Ascending aorta (tissue), 2 donors: Measurements from ENCODE around the gene ARSB. TPM values are rescaled to one million over a fixed set of nuclear protein-coding genes. Genes with fewer than 3 reads are reported as not detected.

Source experiments
- DNase-seq, 2 donors: peaks; one replicate each; pipeline ENCODE4 v3.0.0-alpha.2; 2019; ENCODE audit warnings: low spot score in 2 of 2
- H3K27ac ChIP-seq, 2 donors: fragments of 200-600 bp; sonication (generic); one replicate each; pipeline ENCODE4 v1.5.1; 2016 to 2017; ENCODE audit warnings: mild to moderate bottlenecking in 1 of 2
- H3K27me3 ChIP-seq: fragments of 200-600 bp; sonication (generic); one replicate; pipeline ENCODE4 v1.5.1; 2017
- H3K36me3 ChIP-seq, 2 donors: fragments of 200-600 bp; sonication (generic); one replicate each; pipeline ENCODE4 v1.5.1; 2016
- H3K4me1 ChIP-seq, 2 donors: fragments of 200-600 bp; sonication (generic); one replicate each; pipeline ENCODE4 v1.5.1; 2016 to 2017; ENCODE audit warnings: mild to moderate bottlenecking in 1 of 2
- H3K4me3 ChIP-seq, 2 donors: fragments of 200-600 bp; sonication (generic); one replicate each; pipeline ENCODE4 v1.5.1; 2016 to 2017; ENCODE audit warnings: mild to moderate bottlenecking in 1 of 2
- H3K9me3 ChIP-seq, 2 donors: fragments of 200-600 bp; sonication (generic); one replicate each; pipeline ENCODE4 v1.5.1; 2016
- intact Hi-C: fragments of 100-400 bp; cut with DNase I; formaldehyde crosslinking; loops from one replicate; pipeline ENCODE4 v1.15.1; 2023
- total RNA-seq: library from RNA; depleted of rRNA; stranded (reverse); fragments of >200 nt; gene quantifications from one replicate; pipeline ENCODE4 v1.1.0, GENCODE V29; 2016
- TF ChIP-seq, protein P1 (sequence below), 3 experiments: fragments of 200-600 bp in 2 of 3; fragments of 450-650 bp in 1 of 3; sonication (generic) in 2 of 3; IDR thresholded peaks; one replicate each; pipeline ENCODE4 v1.5.1; 2016 to 2019; ENCODE audit warnings: antibody characterized with exemption in 3 of 3, mild to moderate bottlenecking in 1 of 3, moderate library complexity in 1 of 3

The ARSB gene
- total RNA-seq, 1 donor from 2014 or later: 18.6 TPM

DNA sequence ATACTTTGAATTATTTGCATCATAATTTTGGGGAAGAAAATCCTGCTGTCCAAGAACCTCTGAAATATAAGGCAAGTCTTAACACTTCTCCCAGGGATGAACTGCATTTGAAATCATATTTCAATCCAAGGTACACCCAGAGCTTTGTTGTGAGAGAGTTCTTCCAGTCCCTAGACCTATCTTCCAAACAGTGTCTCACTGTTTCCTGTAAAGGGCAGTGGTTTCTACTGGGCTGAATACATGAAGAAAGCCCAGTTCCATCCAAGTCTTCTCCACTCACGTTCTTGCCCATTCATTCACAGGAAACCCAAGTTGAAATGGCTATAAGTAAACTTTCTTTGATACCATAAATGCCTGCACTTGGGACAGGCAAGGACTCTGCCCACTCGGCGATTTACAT is 228.3 kb downstream of the ARSB start:
- intact Hi-C loops: no loop called here
- Histone ChIP-seq H3K27me3 (no peaks in the 10 kb centered on the region), H3K27ac (no peak overlapping the region), H3K4me3 (no peak overlapping the region), H3K4me1 (no peaks in the 10 kb centered on the region), H3K9me3 (no peaks in the 10 kb centered on the region), H3K36me3 (no peaks in the 10 kb centered on the region)
- no peak for DNase-seq
- TF ChIP-seq, protein P1, sequence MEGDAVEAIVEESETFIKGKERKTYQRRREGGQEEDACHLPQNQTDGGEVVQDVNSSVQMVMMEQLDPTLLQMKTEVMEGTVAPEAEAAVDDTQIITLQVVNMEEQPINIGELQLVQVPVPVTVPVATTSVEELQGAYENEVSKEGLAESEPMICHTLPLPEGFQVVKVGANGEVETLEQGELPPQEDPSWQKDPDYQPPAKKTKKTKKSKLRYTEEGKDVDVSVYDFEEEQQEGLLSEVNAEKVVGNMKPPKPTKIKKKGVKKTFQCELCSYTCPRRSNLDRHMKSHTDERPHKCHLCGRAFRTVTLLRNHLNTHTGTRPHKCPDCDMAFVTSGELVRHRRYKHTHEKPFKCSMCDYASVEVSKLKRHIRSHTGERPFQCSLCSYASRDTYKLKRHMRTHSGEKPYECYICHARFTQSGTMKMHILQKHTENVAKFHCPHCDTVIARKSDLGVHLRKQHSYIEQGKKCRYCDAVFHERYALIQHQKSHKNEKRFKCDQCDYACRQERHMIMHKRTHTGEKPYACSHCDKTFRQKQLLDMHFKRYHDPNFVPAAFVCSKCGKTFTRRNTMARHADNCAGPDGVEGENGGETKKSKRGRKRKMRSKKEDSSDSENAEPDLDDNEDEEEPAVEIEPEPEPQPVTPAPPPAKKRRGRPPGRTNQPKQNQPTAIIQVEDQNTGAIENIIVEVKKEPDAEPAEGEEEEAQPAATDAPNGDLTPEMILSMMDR (IDR thresholded peaks at IDR 0.05): no peak

DNA sequence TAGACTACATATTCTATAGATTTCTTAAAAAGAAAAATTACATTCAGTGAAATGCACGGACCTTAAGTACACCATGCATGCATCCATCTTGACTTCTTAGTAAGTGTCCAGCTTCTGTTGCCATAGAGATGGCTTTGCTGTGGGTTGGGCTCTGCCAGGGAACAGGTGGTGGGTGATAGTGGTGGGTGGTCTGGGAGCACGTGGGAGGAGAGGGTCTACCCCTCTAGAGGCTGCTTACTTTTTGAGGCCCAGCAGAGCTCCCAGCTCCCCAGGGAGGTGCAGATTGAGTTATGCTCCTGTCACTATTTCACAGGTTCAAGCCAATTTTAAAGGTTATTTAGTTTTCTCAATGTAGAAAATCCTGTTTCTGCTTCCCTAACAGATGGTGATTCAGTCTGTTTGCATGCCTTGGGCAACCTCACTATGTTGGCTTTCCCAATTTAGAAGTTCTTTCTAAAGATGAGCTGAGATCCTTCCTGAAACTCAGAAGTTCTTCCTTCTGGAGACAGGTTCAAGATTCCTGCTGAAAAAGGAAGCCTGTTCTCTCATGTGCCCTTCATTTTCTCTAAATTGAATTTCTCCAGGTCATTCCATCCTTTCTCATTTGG is 229.2 kb downstream of the ARSB start:
- Histone ChIP-seq H3K27ac (no peak overlapping the region), H3K4me1 (no peaks in the 10 kb centered on the region), H3K36me3 (no peaks in the 10 kb centered on the region), H3K4me3 (no peak overlapping the region), H3K9me3 (no peaks in the 10 kb centered on the region), H3K27me3 (no peaks in the 10 kb centered on the region)
- TF ChIP-seq, protein P1 (IDR thresholded peaks at IDR 0.05): no peak
- intact Hi-C loops: no loop called here
- DNase-seq: no peak

DNA sequence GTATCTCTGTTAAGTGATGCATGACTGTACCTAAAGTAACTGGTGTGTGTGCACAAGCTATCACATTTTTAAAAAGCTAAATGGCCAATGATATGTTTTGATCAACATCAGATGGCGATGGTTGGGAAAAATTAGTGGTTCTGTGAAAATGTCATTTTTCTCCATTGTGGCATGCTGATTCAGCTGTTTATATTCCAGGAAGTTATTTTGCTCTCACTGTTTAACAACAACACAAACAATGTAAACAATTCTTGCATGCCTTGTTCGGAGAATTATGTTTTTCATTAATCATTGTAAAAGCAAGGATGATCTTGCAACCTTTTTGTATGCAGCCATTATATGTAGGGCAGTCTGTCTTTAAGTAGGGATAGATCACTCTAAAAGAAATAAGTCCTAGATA is 230.5 kb downstream of the ARSB start:
- no peaks in the 10 kb centered on the region for H3K36me3 ChIP-seq
- TF ChIP-seq, protein P1 (IDR thresholded peaks at IDR 0.05): no peak
- H3K27me3 ChIP-seq: no peaks in the 10 kb centered on the region
- intact Hi-C loops: no loop called here
- no peak for DNase-seq
- H3K4me1 ChIP-seq: no peaks in the 10 kb centered on the region
- H3K4me3 ChIP-seq: no peak overlapping the region
- H3K27ac ChIP-seq: no peak overlapping the region
- no peaks in the 10 kb centered on the region for H3K9me3 ChIP-seq

DNA sequence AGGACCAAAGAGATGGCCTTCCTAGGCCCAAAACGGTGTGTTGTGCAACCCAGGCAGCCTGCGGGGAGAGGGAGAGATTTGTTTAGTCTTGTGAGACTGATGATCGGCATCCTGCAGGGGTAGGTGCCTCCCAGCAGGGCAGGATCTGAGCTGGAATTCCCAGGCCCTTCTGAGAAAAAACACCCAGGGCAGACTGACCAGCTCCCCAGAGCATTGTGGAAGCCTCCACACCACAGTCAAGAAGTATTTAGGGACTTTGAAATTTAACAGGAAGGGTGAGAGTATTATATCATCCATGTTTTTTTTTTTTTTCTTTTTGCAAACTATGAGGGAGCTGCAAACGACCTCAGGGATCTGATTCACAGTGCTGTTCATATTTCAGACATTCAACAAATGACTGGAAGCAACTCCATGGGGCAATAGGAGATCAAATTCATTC is 232.0 kb downstream of the ARSB start:
- Histone ChIP-seq H3K4me3 (no peak overlapping the region), H3K4me1 (no peaks in the 10 kb centered on the region), H3K27ac (no peak overlapping the region), H3K9me3 (no peaks in the 10 kb centered on the region), H3K27me3 (no peaks in the 10 kb centered on the region), H3K36me3 (no peaks in the 10 kb centered on the region)
- TF ChIP-seq, protein P1 (IDR thresholded peaks at IDR 0.05): no peak
- no peak for DNase-seq
- intact Hi-C loops: no loop called here

DNA sequence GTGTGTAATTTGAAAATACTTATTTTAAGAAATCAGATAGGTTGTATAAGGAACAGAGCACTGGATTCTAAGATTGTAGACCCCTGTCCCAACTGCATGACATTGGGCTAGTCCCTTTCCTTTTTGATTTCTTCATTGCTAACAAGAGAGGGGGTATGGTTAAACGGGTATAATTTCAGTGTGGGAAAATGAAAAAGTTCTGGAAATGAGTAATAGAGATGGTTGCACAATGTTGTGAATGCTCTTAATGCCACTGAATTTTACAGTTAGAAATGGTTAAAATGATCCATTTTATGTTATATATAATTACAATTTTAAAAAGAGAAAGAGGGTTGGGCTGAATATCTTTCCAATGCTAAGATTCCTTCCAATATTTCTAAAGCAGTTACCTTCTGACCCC is 233.2 kb downstream of the ARSB start:
- Histone ChIP-seq H3K4me3 (no peak overlapping the region), H3K27me3 (no peaks in the 10 kb centered on the region), H3K36me3 (no peaks in the 10 kb centered on the region), H3K27ac (no peak overlapping the region), H3K9me3 (no peaks in the 10 kb centered on the region), H3K4me1 (peaks cover 5 to 6% of the 10 kb centered on the region in 2 donors)
- TF ChIP-seq, protein P1 (IDR thresholded peaks at IDR 0.05): no peak
- intact Hi-C loops: no loop called here
- no peak for DNase-seq

DNA sequence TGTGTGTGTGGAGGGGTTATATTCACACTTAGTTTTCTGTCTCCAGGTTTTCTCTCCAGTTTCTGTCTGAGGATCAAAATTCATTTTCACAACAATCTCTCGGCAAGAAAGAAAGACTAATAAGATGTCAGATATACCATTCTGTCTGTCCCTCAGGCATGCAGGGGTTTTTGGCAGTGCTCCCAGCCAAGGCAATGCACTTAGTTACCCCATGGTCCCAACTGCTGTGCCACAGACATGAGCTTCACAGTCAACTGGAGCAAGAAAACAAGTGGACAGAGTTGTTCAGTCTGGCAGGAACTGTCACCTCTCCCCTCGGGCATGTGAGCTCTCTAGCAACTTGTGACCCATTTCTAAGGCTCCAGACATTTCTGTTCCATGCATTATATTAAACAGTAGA is 234.8 kb downstream of the ARSB start:
- no peaks in the 10 kb centered on the region for H3K9me3 ChIP-seq
- H3K4me1 ChIP-seq: peaks cover 10 to 13% of the 10 kb centered on the region in 2 donors
- H3K27ac ChIP-seq: no peak overlapping the region
- intact Hi-C loops: no loop called here
- H3K4me3 ChIP-seq: no peak overlapping the region
- DNase-seq: no peak
- TF ChIP-seq, protein P1 (IDR thresholded peaks at IDR 0.05): no peak
- no peaks in the 10 kb centered on the region for H3K27me3 ChIP-seq
- no peaks in the 10 kb centered on the region for H3K36me3 ChIP-seq
